HS-27A (cell line): ENCODE data around the gene PDE4D.

Source experiments
- DNase-seq: peaks from one replicate; pipeline ENCODE4 v3.0.0-alpha.2; 2012; ENCODE audit warnings: low read depth, missing footprints

PDE4D gene

DNA sequence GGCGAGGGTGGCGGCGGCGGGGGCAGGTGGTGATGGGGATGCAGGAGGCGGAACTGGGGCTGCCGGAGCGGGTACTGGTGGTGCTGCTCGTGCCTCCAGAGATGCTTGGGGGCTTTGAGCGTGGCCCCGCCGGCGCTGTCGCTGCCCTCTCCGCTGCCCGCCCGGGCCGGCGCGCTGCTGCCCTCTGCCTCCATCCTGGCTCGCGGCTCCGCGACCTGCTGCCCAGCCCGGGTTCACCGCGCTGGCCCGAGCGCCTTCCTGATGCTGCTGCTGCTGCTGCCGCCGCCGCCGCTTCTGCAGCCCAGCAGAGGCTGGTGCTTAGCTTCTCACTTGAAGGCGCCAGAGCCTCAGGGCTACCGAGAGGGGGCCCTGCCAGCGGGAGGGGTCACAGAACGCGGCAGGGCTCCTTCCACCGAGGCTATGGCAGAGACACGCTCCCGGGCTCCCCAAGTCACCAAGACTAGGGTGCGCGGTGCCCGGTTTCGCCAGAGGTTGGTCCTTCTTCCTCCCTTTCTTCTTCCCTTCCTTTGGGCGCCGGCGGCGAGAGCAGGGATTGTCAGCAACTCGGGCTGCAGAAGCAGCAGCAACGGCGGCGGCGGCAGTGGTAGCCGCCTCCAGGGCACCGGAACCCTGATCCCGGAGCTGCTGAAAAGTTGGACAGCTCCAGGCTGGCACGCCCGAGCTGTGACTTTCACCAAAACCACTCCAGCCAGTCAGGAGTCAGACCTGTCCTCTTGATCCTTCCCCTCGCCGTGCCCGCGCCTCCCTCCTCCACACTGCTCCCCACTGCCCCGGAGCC lies at the start of gene PDE4D:
Gene PDE4D (minus strand): TSS at position 298 of the 799 bp plus-strand sequence.
- DNase-seq: no peak

DNA sequence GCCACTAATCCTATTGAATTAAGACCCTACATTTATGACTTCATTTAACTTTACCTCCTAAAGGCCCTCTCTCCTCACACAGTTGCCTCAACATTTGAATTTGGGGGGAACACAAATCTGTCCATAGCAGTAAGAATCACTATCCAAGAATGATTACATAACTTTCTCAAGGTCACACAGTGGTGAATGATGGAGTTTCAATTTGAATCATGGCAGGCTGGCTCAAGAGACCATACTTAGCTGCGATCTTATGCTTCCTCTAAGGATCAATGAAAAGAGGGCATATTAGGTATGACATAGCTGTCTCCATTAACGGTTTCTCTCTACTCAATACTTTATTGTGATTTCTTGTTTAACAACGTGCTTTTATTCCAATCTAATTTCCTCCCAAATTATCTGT lies 44.1 kb upstream of the PDE4D start:
- no peak for DNase-seq

DNA sequence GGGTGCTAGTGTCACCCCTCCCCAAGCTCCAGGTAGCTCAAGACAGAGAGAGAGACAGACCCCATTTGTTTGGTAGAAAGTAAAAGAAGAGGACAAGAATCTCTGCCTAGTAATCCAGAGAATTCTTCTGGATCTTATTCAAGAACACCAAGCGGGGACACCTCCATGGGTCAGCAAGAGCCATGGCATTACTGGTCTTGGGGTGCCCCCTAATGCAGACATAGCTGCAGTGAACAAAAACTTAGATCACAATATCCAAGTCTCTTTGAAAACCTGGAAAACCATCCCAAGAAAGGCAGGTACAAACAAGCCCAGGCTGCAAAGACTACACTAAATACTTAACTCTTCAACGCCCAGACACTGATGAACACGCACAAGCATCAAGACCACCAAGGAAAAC lies 29.9 kb upstream of the PDE4D start:
- peak; percentile 23 for DNase-seq

DNA sequence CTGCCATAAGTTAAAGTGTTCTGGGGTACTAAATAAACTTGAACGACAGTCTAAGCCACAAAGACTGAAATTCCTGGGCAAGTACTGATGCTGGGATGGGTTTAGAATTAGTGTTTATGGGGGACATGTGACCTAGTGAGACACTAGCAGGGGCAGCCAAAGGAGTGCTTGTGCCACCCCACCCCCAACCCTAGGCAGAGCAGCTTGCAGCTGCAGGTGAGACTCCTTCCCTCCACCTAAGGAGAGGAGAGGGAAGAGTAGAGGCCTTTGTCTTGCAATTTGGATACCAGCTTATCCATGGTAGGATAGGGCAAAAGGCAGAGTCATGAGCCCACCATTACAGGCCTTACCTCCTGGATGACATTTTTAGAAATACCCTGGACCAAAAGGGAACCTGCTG lies 28.7 kb upstream of the PDE4D start:
- no peak for DNase-seq

DNA sequence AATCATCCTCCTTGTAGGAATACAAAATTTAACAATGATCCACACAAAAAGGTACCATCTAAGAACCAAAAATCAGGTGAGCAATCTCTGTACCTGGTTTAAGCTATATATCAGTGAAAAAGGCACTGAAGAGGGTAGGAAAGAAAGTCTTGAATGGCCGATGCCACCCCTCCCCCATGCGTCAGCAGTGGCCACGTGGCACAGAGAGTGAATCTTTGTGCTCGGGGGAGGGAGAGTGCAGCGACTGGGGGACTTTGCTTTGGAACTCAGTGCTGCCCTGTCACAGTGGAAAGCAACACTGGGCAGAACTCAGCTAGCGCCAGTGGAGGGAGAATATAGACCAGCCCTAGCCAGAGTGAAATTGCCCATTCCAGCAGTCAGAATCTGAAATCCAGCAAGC lies 28.3 kb upstream of the PDE4D start:
- DNase-seq: no peak

DNA sequence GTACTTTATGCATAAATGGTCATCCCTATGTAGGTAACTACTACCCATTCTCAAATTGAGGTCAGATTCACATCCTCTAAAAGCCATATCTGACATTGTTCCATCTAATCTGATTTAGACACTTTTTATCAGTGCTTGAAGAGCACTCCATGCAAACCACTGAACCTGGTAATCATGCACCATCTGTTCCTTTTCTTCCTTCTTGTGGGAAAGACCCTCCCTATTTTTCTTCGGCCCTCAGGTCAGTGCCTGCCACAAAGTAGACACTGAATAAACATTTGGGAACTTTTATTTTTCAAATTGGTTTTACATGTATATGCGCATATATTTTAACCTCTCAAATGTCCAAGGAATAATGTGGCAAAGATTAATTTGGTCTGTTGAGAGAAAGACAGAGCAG lies 26.0 kb upstream of the PDE4D start:
- no peak for DNase-seq

DNA sequence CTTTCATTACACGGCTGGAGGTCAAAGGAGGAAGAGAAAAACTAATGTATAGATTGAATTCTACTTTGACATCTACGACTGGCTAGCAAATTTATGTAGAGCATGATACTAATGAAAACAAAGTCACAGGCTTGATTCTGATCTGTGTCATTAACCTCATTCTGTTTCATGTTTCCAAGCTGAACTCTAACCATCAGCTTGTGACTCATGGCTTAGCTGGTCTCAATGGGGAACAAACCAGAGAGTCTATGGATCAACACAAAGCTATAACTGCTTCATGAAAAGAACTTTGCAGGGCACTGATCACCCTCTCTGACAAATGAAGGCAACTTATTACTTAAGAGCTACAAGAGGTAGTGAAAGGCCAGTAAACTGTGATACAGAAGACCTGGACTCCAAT lies 23.6 kb upstream of the PDE4D start:
- no peak for DNase-seq

DNA sequence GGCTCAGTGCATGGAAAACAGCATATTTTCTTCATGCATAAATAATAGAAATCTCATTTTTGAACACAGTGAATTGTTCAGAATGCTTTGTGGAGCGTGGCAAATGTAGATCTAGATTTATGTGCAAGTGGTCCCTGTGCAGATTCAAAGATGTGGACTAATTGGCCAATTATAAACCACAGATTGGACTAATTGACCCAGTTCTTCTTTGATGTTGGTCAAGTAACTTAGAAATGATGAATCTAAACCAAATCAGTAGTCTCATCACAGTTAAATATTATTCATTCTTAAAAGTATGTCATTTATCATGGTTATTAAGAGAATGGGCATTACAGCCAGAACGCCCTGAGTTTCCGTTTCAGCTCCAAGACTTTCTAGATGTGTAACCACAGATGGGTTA lies 11.7 kb upstream of the PDE4D start:
- no peak for DNase-seq

DNA sequence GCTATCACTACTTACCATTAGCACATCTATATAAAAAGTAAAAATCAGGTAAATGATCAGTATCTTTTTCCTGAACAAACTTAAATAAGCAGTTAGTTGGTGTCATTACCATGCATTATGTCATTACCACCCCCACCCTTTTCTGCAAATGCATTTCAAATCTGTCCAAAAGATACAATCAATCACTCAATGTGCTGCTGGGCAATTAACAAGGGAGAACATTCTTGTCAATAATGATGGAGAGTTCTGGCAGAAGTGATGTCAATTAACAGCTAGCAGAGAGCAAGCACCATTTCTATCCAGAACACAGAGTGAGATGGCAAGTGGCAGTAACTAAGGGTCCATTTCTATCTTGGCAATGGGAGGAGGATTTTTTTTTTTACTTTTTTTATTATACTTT lies 3.5 kb upstream of the PDE4D start:
- no peak for DNase-seq

DNA sequence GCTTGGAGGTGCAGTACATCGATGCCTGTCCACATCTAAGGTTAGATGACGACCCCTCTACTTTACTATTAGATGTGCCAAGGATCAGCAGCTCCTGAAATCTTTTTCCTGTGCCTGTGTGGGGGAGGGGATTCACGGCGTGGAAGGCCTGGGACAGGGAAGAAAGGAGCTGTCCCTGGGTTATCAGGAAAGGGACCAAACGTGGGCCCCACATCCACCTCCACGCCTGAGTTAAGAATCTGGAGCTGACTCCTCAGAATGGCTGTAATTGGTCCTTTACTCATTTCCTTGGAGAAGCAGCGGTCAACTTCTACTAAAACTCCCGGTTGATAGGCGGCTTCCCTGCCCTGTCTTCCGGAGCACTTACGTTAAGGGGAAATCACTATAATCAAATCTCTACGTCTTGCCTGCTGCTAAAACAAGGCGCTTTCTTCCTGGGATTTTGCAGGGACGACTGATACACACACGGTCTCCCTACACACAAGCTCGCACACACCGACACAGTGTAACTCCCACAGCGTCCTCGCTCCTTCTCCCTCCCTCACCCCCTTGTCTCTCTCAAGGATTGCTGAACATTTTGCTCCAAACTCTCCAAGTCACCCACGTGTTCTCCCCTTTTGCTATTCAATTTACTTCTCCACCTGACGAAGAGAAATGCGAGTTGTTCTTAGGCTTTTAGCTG lies 1.4 kb downstream of the PDE4D start:
- no peak for DNase-seq

DNA sequence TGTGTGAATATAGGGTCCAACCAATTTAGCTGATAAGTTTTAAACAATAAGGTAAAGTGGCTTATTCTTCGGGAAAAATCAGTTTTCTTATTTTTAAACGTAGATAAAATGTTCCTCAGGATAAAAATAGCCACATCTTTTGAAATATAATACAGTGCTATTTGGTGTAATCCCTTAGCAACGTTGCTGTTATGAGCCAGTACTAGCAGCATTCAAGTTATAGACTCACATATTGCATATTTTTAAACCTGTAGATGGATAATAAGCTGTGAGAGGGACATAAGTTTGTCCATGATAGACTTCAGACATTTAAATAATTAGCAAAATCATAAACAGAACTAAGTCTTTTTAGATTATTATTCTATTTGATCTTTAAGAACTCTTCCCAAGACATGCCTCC lies 6.3 kb downstream of the PDE4D start:
- no peak for DNase-seq

DNA sequence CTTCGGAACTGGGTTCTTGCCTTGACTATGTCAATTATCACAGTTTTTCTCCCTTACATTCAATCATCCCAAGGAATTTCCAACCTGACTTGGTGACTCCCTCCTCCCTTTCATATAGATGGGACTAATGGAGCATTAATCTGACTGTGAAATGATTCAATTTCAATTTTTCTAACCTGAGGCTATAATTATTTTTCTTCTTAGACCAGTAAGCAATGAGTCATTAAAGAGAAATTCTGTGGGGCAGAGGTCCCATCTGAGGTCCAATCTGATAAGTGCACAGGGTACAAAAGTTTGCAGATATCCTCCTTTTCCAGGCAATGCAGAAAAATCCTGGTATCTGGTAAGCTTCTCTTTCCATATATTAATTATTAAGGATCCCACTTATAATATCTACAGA lies 18.9 kb downstream of the PDE4D start:
- DNase-seq: no peak

DNA sequence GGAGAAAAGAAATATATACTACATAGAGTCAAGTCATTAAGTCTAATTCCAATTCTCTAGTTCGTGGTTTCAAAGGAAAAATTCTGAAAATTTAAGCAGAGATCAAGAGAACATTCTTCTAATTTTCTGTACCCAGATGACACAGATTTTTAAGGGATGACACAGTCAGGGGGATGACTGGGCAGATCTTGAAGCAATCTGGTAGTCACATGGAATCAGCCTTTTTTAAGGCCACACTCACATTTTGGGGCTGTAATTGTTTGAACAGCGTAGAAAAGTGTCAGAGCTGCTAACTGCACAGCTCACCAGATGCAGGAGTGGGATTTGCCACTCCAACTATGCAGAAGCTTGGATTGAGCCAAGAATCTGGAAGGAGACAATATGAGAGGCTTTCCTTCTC lies 20.4 kb downstream of the PDE4D start:
- DNase-seq: peak; percentile 88

DNA sequence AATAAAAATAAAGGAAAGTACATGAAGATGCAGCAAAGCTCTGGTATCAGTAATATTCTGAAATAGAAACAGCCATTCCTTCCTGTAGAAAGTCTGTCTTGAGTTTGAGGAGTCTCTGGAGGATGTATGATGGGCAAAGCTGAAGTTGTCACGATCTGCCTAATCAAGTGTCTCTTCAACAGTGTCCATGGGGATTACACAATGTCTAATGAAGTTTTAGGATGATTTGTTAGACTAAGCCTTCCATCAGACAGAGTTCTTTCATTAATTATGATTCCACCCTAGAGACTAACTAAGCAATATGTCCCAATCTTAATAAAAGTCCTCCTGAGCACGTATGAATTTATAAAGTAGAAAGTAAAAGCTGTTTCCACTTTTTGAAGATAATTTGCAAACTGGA lies 26.9 kb downstream of the PDE4D start:
- no peak for DNase-seq

DNA sequence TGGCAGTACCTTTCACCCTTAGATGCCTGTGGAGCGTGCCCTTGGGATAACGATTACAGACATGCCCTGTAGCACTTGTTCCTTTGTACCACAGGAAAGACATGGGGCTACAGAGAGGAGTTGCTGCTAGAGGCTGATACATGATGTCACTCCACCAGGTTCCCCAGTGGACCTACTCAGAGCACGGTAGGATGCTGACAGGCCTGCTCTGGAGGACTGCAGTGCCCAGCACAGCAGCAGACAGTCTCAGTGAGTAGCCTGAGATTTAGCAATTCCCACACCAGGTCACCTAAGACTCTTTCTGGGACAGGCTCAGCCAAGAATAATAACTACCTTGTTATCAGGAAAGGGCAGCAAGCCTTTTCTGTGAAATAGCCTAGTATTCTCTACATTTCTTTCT lies 28.8 kb downstream of the PDE4D start:
- DNase-seq: no peak

DNA sequence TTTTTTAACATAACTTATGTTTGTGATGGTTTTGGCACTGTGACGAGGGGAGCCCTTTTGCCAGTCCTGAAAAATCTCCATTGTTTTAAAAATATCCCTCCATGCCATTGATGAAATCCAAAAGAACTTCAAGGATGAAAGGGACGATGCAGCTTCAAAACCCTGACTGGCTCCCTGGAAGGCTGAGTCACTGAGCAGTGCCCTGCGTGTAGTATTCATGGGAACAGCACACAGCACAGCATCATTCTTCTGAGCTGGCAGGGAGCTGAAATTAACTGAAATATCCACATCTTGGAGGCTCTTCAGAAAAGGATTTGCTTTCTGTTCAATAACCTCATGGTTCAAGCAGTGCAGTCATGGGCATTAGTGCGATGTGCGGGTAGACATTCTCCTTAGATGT lies 29.7 kb downstream of the PDE4D start:
- no peak for DNase-seq

DNA sequence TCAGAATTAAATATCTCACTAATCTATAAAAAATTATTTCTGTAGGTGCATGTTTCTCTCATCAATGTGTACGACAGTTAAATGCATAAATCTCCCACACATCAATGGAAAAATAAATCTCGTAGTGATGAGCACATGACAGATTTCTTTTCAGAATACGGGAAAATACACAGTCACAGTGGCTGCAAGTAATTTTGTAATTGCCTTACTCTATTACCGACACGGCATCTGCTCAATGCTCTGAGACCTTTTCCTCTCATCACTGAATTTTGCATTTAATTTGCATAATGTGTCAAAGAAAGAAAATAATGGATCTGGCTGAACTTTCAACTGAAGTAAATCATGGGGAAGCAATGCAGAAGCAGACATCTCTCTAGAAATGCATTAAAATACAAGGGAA lies 37.2 kb downstream of the PDE4D start:
- no peak for DNase-seq

DNA sequence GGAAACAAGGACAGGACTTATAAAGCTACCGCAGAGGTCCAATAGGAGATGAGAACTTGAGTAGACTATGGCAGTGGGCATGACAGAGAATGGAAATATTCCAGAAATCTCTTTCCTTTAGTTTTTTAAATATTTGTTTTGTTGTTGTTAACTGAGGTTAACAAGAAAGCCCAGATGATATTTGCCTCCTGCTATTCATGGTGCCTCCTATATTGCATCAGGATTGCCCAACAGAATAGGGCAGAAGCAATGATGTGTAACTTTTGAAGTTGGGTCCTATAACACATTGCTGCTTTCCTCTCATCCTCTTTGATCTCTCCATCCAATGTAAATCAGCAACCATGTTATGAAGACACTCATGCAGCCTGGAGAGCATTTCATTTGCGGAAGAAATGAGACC lies 42.8 kb downstream of the PDE4D start:
- no peak for DNase-seq

DNA sequence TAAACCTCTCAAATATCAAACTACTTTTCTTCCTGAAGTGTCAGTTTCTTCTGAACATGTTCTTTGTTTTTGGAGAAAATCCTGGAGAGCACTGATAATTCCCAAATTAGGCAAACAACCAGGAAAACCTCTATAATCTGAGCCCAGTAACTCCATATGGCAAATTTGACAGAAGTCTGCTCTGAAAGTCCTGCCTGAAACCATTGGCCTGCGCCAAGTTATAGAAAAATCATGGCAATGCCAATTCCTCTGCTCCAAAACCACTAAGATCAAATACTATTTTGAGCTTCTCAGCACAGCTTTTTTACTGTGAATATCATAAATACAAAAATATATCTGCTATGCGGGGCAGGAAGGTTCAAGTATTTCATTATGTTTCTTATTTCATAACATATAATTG lies 45.9 kb downstream of the PDE4D start:
- DNase-seq: no peak

DNA sequence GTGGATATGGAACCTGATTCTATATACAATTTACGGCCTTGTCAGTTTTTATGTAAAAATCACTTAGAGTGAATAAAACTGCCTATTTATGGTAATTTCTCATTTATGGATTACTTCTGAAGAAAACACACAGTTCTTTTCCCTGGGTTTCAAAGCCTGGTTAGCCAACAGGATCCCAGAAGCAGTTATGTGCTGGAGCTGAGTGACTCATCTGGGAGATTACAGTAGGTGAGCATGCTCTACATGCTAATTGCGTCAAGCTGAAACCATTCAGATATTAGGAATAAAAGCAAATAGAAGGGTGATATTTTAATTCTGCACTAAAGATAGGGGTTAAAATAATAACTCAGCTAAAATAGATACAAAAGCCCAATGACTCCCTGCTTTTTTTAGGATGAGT lies 47.8 kb downstream of the PDE4D start:
- DNase-seq: no peak

DNA sequence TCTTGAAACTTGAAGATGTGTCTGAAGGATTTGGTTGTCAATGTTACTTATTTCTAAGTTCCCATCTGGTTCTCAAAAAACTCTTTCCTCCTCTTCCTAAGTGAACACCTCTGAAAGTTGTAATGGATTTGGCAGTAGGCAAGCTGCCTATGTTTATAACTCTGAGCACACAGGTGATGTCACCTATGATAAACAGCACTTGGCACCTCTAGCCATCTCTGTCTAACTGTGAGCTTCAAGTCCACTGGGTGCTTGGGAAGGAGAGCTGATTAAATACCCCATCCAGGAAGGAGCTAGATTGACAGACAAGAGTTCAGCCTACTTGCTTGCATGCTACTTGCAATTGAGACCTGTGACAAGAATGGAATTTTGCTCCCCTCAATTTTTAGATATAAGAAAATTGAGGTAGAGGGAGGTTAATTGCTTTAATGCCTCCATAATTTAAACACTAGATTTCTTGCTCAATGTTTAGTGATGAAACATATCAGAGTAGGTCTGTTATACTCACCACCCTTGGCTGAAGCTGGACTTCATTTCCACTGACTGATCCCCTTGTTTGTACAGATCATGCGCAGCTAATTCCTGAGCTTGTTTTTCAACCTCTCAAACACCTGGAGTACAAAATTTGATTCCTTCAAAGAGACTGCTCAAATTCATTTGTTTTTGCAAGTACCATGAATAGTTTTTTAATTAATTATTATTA lies 49.9 kb downstream of the PDE4D start:
- no peak for DNase-seq

DNA sequence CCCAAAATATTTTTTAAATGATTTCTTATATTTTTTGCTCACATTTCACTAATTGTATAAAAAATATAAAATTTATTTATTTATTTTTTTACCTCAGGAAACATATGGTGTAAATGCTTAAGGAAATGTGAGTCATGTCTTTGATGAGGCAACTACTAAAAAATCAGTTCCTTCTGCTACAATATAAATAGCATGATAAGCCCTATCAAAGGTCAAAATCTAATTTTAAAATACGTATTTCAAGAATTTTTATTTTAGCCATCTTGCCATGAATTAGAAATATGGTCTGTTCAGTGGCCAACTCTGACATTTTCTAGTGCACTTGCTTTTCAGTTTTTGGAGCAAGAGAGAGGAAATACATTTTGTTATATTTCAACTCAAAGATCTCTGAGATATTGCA lies 50.5 kb downstream of the PDE4D start:
- DNase-seq: no peak

DNA sequence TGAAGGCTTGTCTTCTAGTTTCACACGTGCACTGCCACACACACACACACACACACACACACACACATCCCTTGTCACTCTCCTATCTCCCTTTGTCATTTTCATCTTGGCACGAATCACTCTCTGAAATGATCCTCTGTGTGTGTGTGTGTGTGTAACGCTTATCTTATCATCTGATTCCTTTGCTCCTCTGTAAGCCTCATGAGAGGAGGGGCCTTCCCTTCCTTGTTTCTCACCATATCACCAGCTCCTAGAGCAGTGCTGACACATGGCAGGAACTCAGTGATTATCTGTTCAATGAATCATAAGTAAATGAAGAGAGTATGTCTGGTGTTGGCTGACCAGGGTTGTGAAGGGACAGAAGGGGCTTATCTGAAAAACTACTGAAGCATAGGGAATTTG lies 53.3 kb downstream of the PDE4D start:
- peak; percentile 53 for DNase-seq
